SKM-1 treated with dmso at 0.1 percent for 144 hours (cell line): ENCODE data around the gene MRPL36.

ENCODE experiments used
- DNase-seq: peaks from one replicate; lab custom pipeline; 2025; ENCODE audit not compliant: unreplicated experiment; lab: John Stamatoyannopoulos, UW

MRPL36 gene

GRCh38 chr5:1765880-1766235 lies 33.8 kb downstream of the MRPL36 start:
- no peak for DNase-seq

GRCh38 chr5:1765141-1765879 lies 34.3 kb downstream of the MRPL36 start:
- no peak for DNase-seq

DNA sequence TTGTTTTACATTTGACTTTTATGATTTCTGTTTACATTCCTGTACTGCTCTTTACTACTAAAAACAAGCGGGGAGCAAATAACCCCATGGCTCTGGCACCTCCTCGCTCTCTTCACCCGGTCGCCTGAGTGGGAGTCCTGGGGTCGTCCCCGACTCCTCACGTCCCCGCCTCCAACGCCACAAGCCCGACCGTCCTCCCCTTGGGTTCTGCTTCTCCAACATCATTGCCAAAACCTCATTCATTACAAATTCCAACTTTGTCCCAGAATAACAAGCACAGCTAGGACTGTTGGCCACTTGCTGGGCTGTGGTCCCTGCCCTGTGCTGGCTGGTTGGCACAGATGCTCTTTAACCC lies 35.1 kb downstream of the MRPL36 start:
- no peak for DNase-seq

- DNase-seq, result no peak
Measured at GRCh38 chr5:1763960-1764605, 35.6 kb downstream of the MRPL36 start.

GRCh38 chr5:1763548-1763911 lies 36.1 kb downstream of the MRPL36 start:
- DNase-seq, result no peak

DNA sequence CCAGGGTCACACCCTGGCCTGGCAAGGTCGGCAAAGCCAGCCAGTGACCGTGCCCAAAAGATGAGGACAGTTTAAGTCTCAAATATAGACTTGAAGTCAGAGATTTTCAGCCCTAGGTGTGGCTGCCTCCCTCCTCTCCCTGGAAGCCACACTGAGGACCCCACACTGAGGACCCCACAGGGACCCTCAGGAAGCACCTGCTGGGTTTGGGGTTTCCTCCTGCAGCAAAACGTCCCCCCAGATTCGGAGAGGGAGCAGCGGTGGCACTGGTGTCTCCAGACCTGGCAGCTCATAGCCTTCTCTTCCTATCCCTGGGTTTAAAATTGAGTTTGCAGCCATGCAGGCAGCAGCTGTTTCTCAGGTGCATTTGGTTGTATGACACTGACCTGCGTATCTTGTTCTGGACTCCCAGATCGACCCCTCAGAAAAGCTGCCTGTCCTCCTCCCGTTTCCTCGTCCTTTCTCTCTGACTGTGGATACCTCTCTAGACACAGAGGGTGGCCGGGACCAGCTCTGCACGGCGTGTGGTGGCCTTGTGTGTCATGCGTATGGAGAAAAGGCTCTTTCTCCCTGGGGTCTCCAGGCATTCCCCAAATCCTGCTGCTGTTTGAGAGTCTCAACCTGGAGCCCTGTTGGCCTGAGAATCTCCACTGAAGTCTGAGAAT lies 36.6 kb downstream of the MRPL36 start:
- no peak for DNase-seq

DNA sequence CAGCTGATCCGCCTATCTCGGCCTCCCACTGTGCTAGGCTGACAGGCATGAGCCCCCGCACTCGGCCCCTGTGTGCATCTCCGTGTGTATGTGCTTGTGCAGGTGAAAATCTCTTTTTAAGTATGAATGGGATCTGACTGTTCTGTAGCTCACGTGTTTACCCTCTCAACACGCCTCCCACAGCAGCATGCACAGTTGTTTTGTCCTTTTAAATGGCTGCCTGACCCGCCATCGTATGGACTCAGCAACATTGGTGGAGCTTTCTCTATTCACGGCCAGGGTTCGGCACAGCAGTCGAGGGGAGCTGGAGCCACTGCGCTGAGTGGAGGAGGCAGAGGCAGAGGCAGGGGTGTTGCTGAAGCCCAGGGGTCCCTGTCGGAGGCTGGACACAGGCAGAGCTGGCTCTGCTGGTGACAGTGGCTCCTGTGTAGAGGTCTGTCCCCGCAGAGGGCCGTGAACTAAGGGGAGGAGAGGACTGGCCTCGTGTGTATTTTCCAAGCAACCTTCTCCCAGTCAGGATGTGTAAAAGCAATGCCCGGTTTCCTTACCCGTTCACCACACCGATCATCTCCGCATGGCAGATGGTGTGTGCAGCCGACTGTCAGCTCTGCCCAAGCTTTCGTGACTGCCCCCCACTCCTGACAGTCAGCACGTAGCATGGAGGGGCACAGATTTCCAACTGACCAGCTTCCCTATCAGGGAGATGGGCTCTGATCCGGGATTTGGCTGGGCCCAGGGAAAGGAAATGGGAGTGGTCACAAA lies 37.3 kb downstream of the MRPL36 start:
- no peak for DNase-seq

DNA sequence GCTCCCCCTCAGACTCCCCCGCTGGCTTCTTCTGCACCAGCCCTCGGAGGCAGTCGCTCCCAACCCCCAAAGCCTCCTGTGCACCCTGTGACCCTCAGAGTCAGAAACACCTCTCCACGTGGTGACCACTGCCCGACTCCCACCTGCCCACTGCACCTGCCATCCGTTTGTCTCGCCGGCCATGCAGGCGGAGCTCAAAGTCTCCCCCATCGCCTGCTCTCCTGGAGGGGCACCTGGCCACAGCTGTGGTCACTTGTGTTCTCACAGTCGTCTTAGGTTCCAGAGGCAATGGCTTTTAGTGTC lies 38.2 kb downstream of the MRPL36 start:
- no peak for DNase-seq

DNA sequence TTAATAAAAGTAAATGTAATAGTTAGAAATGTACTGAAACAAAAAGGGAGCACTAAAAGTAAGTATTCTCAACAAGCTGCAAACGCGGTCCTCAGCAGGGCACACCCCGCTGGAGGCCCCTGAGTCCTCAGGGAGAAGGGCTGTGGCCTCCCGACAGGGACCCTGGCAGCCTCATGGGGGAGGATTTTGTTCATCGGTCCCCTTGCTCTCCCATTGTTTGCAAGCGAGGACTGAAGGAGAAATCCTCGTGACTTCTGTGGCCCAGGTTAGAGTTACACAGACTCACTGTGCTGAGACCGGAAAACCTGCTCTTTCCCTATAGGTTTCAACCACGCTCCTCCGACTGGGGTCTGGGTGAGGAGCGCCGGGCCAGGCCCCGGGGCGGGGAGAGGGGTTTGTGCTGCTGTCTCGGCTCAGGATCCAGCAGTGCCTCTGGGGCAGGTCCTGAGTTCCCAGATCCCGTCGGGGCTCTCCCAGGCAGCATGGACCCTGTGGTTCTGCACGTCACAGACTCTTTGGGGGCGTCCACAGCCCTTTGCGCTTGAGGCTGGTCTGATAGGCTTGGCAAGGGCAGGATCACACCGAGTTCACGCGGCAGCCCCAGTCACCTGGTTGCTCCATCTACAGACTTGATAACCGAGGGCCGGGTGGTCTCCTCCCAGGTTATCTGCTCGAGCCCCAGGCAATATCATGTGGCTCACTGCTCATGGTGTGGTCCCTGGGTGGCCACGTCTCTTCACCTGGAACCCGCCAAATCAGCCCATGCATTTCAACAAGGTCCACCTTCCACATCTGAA lies 38.8 kb downstream of the MRPL36 start:
- no peak for DNase-seq

GRCh38 chr5:1760231-1760630 lies 39.4 kb downstream of the MRPL36 start:
- DNase-seq, result no peak

- DNase-seq, result no peak
Measured at GRCh38 chr5:1759378-1759970, 40.2 kb downstream of the MRPL36 start.

DNA sequence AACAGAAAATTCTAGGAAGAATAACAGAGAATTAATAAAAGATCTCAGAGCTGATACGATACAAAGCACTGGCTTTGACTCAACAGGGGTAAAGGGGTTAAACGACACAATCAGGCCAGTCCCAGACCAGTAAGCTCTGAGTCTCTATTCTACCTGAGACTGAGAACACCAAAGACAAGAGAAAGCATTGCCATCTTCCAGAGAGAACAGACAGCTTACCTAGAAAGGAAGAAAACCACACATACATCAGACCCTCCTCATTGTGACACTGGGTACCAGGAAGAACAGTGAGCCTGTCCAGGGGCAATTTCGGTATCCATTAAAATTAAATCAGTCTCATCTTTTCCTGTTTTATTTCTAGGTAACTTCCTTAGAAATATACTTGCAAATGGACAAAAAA lies 41.1 kb downstream of the MRPL36 start:
- no peak for DNase-seq

DNA sequence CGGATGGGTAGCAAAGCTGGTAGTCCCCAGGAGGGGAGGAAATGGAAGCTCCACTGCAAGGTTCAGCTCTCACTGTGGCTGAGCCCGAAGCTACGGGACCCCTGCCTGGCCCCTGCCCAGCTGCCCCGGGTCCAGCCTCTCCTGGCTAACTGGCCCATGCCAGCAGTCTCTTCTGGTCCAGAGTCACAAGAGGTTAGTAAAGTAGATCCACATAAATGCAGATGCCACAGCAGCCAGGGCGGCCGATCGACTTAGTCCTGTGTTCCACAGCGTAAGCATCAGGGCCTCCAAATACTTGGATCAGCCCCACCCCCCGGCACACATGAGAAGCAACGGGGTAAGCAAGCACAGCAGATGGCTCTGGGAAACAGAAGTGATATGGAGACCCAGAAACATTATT lies 42.1 kb downstream of the MRPL36 start:
- no peak for DNase-seq

GRCh38 chr5:1756481-1756880 lies 43.2 kb downstream of the MRPL36 start:
- DNase-seq, result no peak

- no peak for DNase-seq
Measured at GRCh38 chr5:1755321-1755949, 44.2 kb downstream of the MRPL36 start.

DNA sequence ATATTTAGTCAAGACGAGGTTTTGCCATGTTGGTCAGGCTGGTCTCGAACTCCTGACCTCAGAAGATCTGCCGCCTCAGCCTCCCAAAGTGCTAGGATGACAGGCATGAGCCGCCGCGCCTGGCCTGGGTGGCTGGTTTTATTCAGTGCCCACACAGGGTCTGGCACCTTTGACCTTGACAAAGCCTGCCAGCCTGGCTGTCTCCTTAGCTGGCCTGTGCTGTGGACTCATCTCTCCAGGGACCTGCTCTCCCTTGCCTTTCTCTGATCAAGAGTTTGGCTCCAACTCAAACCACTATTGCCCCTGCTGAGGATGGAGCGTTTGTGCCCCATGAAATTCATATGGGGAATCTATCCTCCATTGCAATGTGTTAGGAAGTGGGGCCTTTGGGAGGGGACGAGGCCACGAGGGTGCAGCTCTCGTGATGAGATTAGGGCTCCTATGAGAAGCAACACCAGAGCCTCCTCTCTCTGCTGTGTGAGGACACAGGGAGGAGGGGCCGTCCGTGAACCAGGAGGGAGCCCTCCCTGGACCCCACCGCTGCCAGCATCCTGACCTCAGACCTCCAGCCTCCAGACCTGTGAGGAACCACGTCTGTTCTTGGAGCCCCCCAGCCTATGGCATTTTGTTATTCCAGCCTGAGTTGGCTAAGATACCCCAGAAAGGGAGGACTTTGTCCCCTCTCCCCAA lies 45.0 kb downstream of the MRPL36 start:
- no peak for DNase-seq

DNA sequence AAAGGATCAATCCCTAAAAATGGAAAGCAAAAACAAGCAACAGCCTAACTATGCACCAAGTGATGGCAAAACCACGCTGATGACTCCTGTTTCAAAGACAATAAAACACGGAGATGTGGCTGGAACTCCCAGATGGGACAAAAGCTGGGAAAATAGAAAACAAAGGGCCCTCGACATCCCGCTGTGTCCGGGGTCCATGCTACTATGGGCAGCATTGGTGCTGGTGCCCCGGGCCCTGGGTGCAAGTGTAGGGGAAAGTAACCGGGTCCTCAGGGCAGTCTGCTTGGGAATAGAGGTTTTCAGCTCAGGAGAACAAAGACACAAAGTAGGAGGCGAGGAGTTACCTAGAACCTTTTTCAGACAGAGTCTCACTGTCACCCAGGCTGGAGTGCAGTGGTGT lies 46.1 kb downstream of the MRPL36 start:
- DNase-seq, result no peak

- no peak for DNase-seq
Measured at GRCh38 chr5:1752881-1753280, 46.8 kb downstream of the MRPL36 start.

DNA sequence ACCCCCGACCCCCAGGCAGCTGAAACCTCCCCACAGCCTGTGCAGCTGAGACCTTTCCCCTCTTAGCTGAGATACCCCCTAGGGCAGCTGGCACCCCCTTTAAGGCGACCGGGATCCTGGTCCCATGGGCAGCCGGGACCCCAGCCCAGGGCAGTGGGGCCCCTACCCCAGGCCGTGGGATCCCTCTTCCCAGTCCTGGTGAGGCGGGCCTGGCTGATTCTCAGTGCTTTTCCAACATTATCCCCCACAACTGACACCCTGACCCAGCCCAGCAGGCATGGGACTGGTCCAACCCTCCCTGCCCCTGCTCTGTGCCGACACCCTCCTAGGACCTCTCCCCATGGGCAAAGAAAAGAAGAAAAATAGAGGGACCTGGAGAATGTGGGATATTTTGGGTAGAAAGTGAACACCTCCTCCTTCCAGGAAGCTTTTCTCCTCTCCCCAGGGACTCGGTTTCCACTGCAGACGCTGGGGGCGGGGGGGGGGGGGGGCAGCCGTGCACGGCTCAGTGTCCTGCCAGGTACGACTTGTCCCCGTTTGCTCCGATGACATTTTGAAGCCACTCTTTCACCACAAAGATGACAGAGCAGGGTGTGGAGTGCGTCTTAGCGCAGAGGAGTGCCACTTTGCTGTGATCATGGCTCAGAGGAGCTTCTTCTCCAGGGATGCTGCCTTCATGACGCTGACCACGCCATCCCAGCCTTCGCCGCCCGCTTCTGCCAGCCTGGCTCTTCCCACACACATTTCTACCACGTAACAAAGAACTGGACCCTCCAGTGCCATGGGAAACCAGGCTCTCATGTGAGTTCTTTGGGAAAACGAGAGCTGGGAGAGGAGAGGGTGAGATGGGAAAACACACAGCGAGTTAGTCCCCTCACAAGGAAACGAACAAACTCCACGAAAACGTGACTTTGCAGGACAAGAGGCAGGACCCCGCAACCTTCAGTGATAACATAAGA lies 47.5 kb downstream of the MRPL36 start:
- DNase-seq, result no peak
